MG63 (cell line): Measurements from ENCODE around the gene SPRY1. TPM values are rescaled to one million over a fixed set of nuclear protein-coding genes. Genes with fewer than 3 reads are reported as not detected.
A peak's percentile ranks its signal among the peaks of the same experiment; 100 is the strongest.

ENCODE experiments used
- DNase-seq: peaks from one replicate; pipeline ENCODE4 v3.0.0-alpha.2; 2020
- H3K27me3 ChIP-seq: fragments of 250-450 bp; sonication (Bioruptor Pico); 2 replicates; pipeline ENCODE4 v1.5.1; 2020; ENCODE audit warnings: mild to moderate bottlenecking, moderate library complexity
- H3K36me3 ChIP-seq: fragments of 250-450 bp; sonication (Bioruptor Pico); 2 replicates; pipeline ENCODE4 v1.5.1; 2020; ENCODE audit warnings: mild to moderate bottlenecking, moderate library complexity
- H3K4me3 ChIP-seq: fragments of 250-450 bp; sonication (Bioruptor Pico); 2 replicates; pipeline ENCODE4 v1.5.1; 2020; ENCODE audit warnings: mild to moderate bottlenecking, moderate library complexity
- H3K9me3 ChIP-seq: fragments of 250-450 bp; sonication (Bioruptor Pico); 2 replicates; pipeline ENCODE4 v1.5.1; 2020; ENCODE audit warnings: mild to moderate bottlenecking, moderate library complexity
- total RNA-seq: library from RNA; depleted of rRNA; stranded (reverse); fragments of >200 nt; shearing (Covaris generic); gene quantifications from 2 replicates; pipeline ENCODE4 v1.2.3, GENCODE V29; 2014; ENCODE audit warnings: low replicate concordance

Gene SPRY1
- total RNA-seq, 1 experiment from 2014 or later: 1.9 TPM

GRCh38 chr4:123364906-123365305 lies 31.7 kb upstream of the SPRY1 start:
- Histone ChIP-seq H3K4me3 (no peak overlapping the region), H3K9me3 (peaks cover 4% of the 10 kb centered on the region; the same call in 1 of the 2 replicates), H3K36me3 (no peaks in the 10 kb centered on the region), H3K27me3 (no peaks in the 10 kb centered on the region)
- no peak for DNase-seq

DNA sequence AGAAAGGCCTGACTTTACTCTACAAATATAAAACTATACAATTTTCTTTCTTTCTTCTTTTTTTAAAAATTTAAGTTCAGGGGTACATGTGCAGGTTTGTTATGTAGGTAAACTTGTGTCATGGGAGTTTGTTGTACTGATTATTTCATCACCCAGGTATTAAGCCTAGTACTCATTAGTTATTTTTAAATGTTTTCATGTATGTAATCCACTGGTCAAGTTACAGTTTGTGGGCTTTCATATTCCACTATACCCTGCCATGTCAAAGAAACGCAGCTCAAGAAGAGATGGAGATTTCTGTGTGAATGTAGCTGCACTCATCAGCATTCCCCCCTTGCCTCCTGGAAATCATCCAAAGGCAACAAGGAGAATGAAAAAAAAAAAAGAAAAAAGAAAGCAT lies 31.2 kb upstream of the SPRY1 start:
- Histone ChIP-seq H3K9me3 (peaks cover 4% of the 10 kb centered on the region; the same call in 1 of the 2 replicates), H3K27me3 (no peaks in the 10 kb centered on the region), H3K4me3 (no peak overlapping the region), H3K36me3 (no peaks in the 10 kb centered on the region)
- no peak for DNase-seq

- Histone ChIP-seq H3K4me3 (no peak overlapping the region), H3K36me3 (no peaks in the 10 kb centered on the region), H3K9me3 (peaks cover 4% of the 10 kb centered on the region; the same call in 1 of the 2 replicates), H3K27me3 (no peaks in the 10 kb centered on the region)
- no peak for DNase-seq
Observed at GRCh38 chr4:123366144-123366748, 30.3 kb upstream of the SPRY1 start.

GRCh38 chr4:123378794-123379193 lies 17.8 kb upstream of the SPRY1 start:
- Histone ChIP-seq H3K27me3 (no peaks in the 10 kb centered on the region), H3K36me3 (no peaks in the 10 kb centered on the region), H3K9me3 (no peaks in the 10 kb centered on the region; the same call in 1 of the 2 replicates), H3K4me3 (no peak overlapping the region)
- DNase-seq: no peak

GRCh38 chr4:123379392-123379791 lies 17.2 kb upstream of the SPRY1 start:
- Histone ChIP-seq H3K9me3 (no peaks in the 10 kb centered on the region; the same call in 1 of the 2 replicates), H3K36me3 (no peaks in the 10 kb centered on the region), H3K27me3 (no peaks in the 10 kb centered on the region), H3K4me3 (no peak overlapping the region)
- no peak for DNase-seq

DNA sequence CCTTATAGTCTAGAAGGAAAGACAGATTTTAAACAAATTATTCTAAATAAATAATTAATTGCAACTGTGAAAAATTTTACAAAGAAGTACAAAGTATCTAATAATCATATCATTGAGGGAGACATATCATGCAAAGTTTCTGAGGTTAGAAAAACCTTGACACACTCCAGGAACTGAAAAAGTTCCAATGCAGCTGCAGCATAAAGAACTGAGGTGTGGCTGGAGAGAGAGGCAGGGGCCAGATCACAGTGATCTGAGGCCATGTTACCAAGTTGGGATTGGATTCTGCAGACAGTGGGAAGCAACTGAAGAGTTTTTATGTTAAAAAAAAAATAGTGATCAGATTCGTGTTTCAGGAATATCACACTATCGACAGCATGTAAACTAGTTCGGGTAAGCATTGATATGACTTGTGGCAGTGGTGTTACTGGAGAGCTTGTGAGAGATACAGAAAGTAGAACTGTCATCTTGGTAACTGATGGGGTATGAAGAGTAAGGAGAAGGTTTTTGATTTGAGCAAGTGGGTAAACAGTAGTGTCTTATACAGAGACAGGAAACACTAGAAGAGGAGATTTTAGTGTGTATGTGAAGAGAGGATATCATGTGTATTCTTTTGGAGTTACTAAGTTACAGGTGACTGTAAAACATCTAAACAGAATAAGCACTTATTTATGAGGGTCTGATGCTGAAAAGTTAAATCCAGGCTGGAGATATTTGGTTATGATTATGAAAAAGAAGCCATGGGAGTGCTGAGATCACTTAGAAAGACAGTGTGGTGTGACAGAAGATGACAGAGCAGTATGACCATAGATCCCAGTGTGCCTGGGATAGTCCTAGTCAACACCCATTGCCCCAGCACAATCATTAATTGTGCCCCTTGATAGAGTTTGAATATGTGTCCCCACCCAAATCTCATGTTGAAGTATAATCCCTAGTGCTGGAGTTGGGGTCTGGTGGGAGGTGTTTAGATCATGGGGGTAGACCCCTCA lies 15.6 kb upstream of the SPRY1 start:
- no peak for DNase-seq
- Histone ChIP-seq H3K36me3 (no peaks in the 10 kb centered on the region), H3K4me3 (no peak overlapping the region), H3K27me3 (no peaks in the 10 kb centered on the region), H3K9me3 (no peaks in the 10 kb centered on the region; the same call in 1 of the 2 replicates)

DNA sequence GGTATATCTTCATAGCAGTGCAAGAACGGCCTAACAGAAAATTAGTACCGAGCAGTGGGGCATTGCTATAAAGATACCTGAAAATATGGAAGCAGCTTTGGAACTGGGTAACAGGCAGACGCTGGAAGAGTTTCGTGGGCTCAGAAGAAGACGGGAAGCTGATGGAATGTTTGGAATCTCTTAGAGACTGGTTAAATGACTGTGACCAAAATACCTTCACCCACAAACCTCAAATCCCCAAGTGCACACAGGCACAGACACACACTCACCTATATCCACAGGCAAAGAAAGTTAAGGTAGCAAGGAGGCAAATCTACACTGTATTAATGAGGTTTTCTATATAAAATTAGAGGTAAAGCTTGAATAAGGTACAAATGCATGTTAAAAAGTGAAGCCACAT lies 14.6 kb upstream of the SPRY1 start:
- no peak for DNase-seq
- Histone ChIP-seq H3K4me3 (no peak overlapping the region), H3K36me3 (no peaks in the 10 kb centered on the region), H3K27me3 (no peaks in the 10 kb centered on the region), H3K9me3 (no peaks in the 10 kb centered on the region)

GRCh38 chr4:123383566-123383965 lies 13.0 kb upstream of the SPRY1 start:
- H3K27me3 ChIP-seq: no peaks in the 10 kb centered on the region

DNA sequence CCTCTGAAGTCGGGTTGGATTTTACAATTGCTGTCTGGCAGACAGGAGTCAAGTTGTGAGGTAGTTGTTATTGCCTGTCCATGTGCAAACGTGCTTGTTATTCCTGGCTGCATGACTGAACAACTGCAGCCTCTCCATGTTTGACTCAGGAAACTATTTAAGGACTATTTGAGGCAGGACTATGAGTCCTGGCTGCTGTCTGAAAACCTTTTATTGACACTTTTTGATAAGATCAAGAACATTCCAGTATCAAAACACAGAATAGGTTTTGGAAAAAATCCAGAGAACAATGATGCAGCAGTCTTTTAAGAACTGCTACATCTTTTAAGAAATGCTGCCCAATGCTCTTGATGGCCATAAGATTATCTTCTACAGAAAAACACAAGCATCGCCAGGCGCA lies 10.0 kb upstream of the SPRY1 start:
- Histone ChIP-seq H3K4me3 (no peak overlapping the region), H3K27me3 (no peaks in the 10 kb centered on the region), H3K36me3 (no peaks in the 10 kb centered on the region), H3K9me3 (no peaks in the 10 kb centered on the region)
- no peak for DNase-seq

More at GRCh38 chr4:123383566-123383965, 13.0 kb upstream of the SPRY1 start:
- H3K4me3 ChIP-seq: no peak overlapping the region
- no peak for DNase-seq
- no peaks in the 10 kb centered on the region for H3K9me3 ChIP-seq
- H3K36me3 ChIP-seq: no peaks in the 10 kb centered on the region

DNA sequence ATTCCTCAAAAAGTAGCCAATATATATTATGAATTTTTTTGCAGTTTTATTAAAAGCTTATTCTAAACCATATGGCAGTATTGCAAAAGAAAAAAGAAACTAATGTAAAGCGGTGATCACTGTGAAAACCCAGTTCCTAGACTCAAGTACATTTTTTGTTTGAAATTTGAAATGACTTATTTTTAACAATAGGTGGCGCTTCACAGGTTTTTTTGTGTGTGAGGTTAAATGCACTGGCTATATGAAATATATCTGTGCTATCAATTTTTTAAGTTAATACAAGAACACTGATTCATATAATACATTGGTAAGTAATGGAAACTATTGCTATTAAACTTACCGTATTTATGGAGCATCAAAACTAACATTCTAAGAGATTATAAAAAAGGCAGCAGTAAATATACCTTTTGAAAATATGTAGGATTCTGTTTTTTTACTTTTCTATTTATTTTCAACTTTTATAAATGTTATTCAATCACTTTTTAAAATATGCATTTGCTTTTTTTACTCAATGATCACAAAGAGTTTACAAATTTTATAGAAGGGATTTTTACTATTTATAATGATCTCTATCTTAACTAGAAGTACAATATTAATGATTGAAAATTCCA lies 5.6 kb upstream of the SPRY1 start:
- H3K9me3 ChIP-seq: no peaks in the 10 kb centered on the region
- DNase-seq: no peak
- no peaks in the 10 kb centered on the region for H3K36me3 ChIP-seq
- H3K27me3 ChIP-seq: no peaks in the 10 kb centered on the region
- H3K4me3 ChIP-seq: no peak overlapping the region

DNA sequence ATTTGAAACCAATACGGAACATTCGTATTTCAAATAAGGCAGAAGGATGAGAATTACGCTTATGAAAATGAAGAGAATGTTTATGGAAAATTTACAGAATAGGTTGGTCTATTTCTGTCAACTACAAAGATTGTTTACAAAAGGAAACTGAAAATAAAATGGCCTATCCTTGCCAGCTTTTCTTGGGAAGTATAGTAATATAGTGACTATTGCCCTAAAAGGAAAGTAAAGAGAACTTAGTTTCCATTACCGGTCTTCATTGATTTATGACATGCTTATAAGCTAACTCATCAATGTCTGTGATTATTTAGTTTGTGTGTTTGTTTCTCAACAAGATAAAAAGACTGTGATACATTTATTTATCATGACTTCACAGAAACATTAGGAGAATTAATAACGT lies 2.9 kb upstream of the SPRY1 start:
- Histone ChIP-seq H3K36me3 (no peaks in the 10 kb centered on the region), H3K4me3 (no peak overlapping the region), H3K27me3 (no peaks in the 10 kb centered on the region), H3K9me3 (no peaks in the 10 kb centered on the region)
- DNase-seq: no peak

DNA sequence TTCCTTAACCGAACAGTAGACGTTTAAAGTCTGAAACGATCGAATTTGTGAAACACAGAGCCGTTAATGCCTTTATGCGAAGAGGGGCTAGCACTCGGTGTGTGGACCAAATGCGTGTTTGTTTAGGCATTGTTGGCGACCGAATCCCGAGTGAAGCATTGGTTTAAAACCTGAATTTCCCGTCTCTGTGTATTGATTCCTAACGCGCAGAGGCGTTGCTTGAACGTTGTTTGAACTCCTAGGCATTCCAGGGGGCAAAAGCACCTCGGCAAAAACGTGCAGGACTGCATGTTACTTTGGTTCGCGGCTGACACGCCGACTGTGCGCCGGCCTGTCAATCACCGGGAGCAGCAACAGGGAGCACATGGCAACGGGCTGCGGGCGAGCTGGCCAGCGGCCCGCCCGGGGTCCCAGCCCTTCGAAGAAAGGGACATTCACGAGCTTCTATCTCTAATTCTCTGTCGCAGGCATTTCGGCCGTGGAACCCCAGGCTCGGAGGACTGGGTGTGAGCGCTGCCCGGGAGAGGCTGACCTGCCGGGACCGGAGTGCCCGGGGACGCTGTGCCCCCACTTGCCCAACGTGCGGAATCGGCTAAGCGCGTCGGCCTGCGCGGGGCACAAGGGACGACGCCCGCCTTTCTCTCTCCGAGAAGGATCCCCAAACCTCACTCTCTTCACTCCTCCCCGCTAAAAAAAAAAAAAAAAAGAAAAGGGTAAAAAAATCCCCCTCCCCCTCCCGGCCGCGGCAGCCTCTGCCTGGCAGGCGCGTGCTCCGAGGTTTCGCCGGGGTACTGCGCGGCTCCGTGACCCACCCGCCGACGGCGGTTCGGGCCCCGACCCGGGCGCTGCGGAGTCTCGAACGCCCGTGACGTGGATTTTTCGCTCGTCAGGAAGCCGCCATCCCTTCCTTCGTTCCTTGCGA lies 810 bp downstream of the SPRY1 start:
- Histone ChIP-seq H3K27me3 (no peaks in the 10 kb centered on the region), H3K4me3 (peak overlapping the region; percentile 66), H3K9me3 (no peaks in the 10 kb centered on the region), H3K36me3 (peaks cover 10% of the 10 kb centered on the region)
- peak; percentile 69 for DNase-seq

- Histone ChIP-seq H3K36me3 (peaks cover 17% of the 10 kb centered on the region), H3K4me3 (peak overlapping the region; percentile 66), H3K27me3 (no peaks in the 10 kb centered on the region), H3K9me3 (no peaks in the 10 kb centered on the region)
- peak; percentile 77 for DNase-seq
Observed at GRCh38 chr4:123398066-123398852, 1.7 kb downstream of the SPRY1 start.

- Histone ChIP-seq H3K4me3 (peak overlapping the region; percentile 66), H3K9me3 (no peaks in the 10 kb centered on the region), H3K27me3 (no peaks in the 10 kb centered on the region), H3K36me3 (peaks cover 22% of the 10 kb centered on the region)
- DNase-seq: peak; percentile 60
Observed at GRCh38 chr4:123398853-123399626, 2.4 kb downstream of the SPRY1 start.
